ENCODE measurements around the gene SH3BP1. TPM values are rescaled to one million over a fixed set of nuclear protein-coding genes. Genes with fewer than 3 reads are reported as not detected.

Gene SH3BP1
- total and polyA plus RNA-seq, 2 donors (not counting 1 experiment from before 2014, with no cell fraction given) = 2.9 to 3.1 TPM

- H3K9me3 ChIP-seq (ENCODE audit: control insufficient read depth, insufficient read depth, low read depth, low read length) = no peaks in the 10 kb centered on the region
- H3K9ac ChIP-seq (ENCODE audit: insufficient read depth, low read length) = no peak overlapping the region
- peak; percentile 70 to 80 for DNase-seq (ENCODE audit: low read depth in 2 of 2)
Observed at GRCh38 chr22:37681556-37682049, 42.1 kb downstream of the SH3BP1 start.

GRCh38 chr22:37684803-37685615 is 45.5 kb downstream of the SH3BP1 start:
- Histone ChIP-seq H3K79me2 (ENCODE audit: control insufficient read depth, insufficient read depth, low read length) (peaks cover 14% of the 10 kb centered on the region), H2AFZ (ENCODE audit: low read length) (no peak overlapping the region), H3K9ac (ENCODE audit: insufficient read depth, low read length) (no peak overlapping the region), H3K36me3 (ENCODE audit: control insufficient read depth, insufficient read depth, low read length) (peaks cover 10% of the 10 kb centered on the region), H3K27ac (ENCODE audit: insufficient read depth, low read length) (no peak overlapping the region), H4K20me1 (ENCODE audit: control insufficient read depth, extremely low read depth, insufficient read depth, low read length) (peaks cover 1% of the 10 kb centered on the region), H3K27me3 (ENCODE audit: control insufficient read depth, insufficient read depth, low read length) (no peaks in the 10 kb centered on the region), H3K4me2 (ENCODE audit: extremely low read depth, insufficient read depth, low read length) (no peak overlapping the region), H3K4me1 (ENCODE audit: control insufficient read depth, extremely low read depth, insufficient read depth, low read length) (peaks cover 8% of the 10 kb centered on the region), H3K9me3 (ENCODE audit: control insufficient read depth, insufficient read depth, low read depth, low read length) (no peaks in the 10 kb centered on the region), H3K4me3 (replicated peaks in 1 of 4; ENCODE audit: control extremely low read depth in 1 of 4, insufficient read depth in 1 of 4, low read depth in 3 of 4, low read length in 4 of 4) (no peak overlapping the region)
- TF ChIP-seq EZH2 (IDR thresholded peaks at IDR 0.05; ENCODE audit: low read length, missing control alignments) = no peak
- TF ChIP-seq CTCF (conservative IDR thresholded peaks at IDR 0.05 in 1 of 2, IDR thresholded peaks at IDR 0.05 in 1 of 2; ENCODE audit: low read depth in 1 of 2, low read length in 2 of 2) = no peak
- no peak for DNase-seq (ENCODE audit: low read depth in 2 of 2)

More at GRCh38 chr22:37681556-37682049, 42.1 kb downstream of the SH3BP1 start:
- Histone ChIP-seq H2AFZ (ENCODE audit: low read length) (no peak overlapping the region), H4K20me1 (ENCODE audit: control insufficient read depth, extremely low read depth, insufficient read depth, low read length) (peaks cover 3% of the 10 kb centered on the region), H3K4me3 (replicated peaks in 1 of 4; ENCODE audit: control extremely low read depth in 1 of 4, insufficient read depth in 1 of 4, low read depth in 3 of 4, low read length in 4 of 4) (no peak overlapping the region), H3K79me2 (ENCODE audit: control insufficient read depth, insufficient read depth, low read length) (peaks cover 20% of the 10 kb centered on the region), H3K27ac (ENCODE audit: insufficient read depth, low read length) (peak overlapping the region; percentile 42), H3K36me3 (ENCODE audit: control insufficient read depth, insufficient read depth, low read length) (peaks cover 15% of the 10 kb centered on the region), H3K4me1 (ENCODE audit: control insufficient read depth, extremely low read depth, insufficient read depth, low read length) (peaks cover 11% of the 10 kb centered on the region), H3K27me3 (ENCODE audit: control insufficient read depth, insufficient read depth, low read length) (no peaks in the 10 kb centered on the region), H3K4me2 (ENCODE audit: extremely low read depth, insufficient read depth, low read length) (no peak overlapping the region)
- TF ChIP-seq EZH2 (IDR thresholded peaks at IDR 0.05; ENCODE audit: low read length, missing control alignments) (no peak), CTCF (conservative IDR thresholded peaks at IDR 0.05 in 1 of 2, IDR thresholded peaks at IDR 0.05 in 1 of 2; ENCODE audit: low read depth in 1 of 2, low read length in 2 of 2) (peak; percentile 85 to 91)
